Ovary (tissue), 9 donors: ENCODE results near the gene NHLH2. TPM values are rescaled to one million over a fixed set of nuclear protein-coding genes. Genes with fewer than 3 reads are reported as not detected.

Experiments used
- DNase-seq, 5 donors: peaks; one replicate each; pipeline ENCODE4 v3.0.0-alpha.2; 2019 to 2020
- H3K27ac ChIP-seq, 2 donors: fragments of 200-600 bp; one replicate each; pipeline versions ENCODE4 v1.5.1 to v1.8.0; 2019 to 2022
- H3K27me3 ChIP-seq: fragments of 200-600 bp; one replicate; pipeline ENCODE4 v1.8.0; 2022
- H3K36me3 ChIP-seq: fragments of 200-600 bp; sonication (generic); one replicate; pipeline ENCODE4 v1.5.1; 2019
- H3K4me1 ChIP-seq: one replicate; pipeline ENCODE4 v1.8.1; 2013; ENCODE audit warnings: mild to moderate bottlenecking, moderate library complexity; ENCODE audit not compliant: insufficient read depth
- H3K4me3 ChIP-seq: fragments of 200-600 bp; sonication (generic); one replicate; pipeline ENCODE4 v1.5.1; 2017
- H3K9me3 ChIP-seq, 2 donors: fragments of 200-600 bp in 1 of 2; sonication (generic) in 1 of 2; one replicate each; pipeline versions ENCODE4 v1.5.1 to v1.8.1; 2013 to 2019; ENCODE audit warnings: mild to moderate bottlenecking in 1 of 2, moderate library complexity in 1 of 2
- EP300 ChIP-seq: sonication (generic); formaldehyde crosslinking; IDR thresholded peaks from one replicate; pipeline ENCODE4 v1.6.1; 2017; ENCODE audit warnings: antibody characterized with exemption
- POLR2A ChIP-seq: fragments of 450-650 bp; IDR thresholded peaks from one replicate; pipeline ENCODE4 v1.6.1; 2017; ENCODE audit warnings: antibody characterized with exemption, mild to moderate bottlenecking, moderate library complexity
- WGBS, 3 donors: extraction: QIAGEN DNeasy Blood & Tissue Kit in 1 of 3; methylation state at CpG; one replicate each; pipeline versions ENCODE4 v1.1.5 to v1.1.7; 2013 to 2017; 5-methylcytosine and 5-hydroxymethylcytosine counted together
- intact Hi-C, 4 donors: fragments of 100-400 bp; cut with DNase I; formaldehyde crosslinking; loops; one replicate each; pipeline versions ENCODE4 v1.11.0 to v1.15.1; 2022 to 2023
- polyA plus RNA-seq, 2 donors: library from polyadenylated mRNA; stranded (reverse); fragments of 200-250 nt in 1 of 2; fragments of 350-450 nt in 1 of 2; fragmentation: Illumina TruSeq in 1 of 2; extraction: RNeasy Lipid Tissue Mini Kit (QIAGEN cat#74804) in 1 of 2; gene quantifications; one replicate each; pipeline ENCODE4 v1.2.3, GENCODE V29; 2013 to 2014
- total RNA-seq, 7 donors: library from RNA; depleted of rRNA in 2 of 7; stranded (reverse); fragments of >200 nt in 2 of 7; fragmentation: NEBNext Ultra II Directional in 3 of 7; extraction: Animal tissue kit (Norgen Biotek cat#: 25700) in 3 of 7; gene quantifications; one replicate each; pipeline versions ENCODE4 v1.1.0 to v1.2.4, GENCODE V29; 2016 to 2023
- TF ChIP-seq, protein P1 (sequence below), 3 donors: fragments of 450-650 bp in 2 of 3; fragments of 200-600 bp in 1 of 3; IDR thresholded peaks; one replicate each; pipeline versions ENCODE4 v1.5.1 to v1.8.0; 2016 to 2022; ENCODE audit warnings: antibody characterized with exemption in 3 of 3, mild to moderate bottlenecking in 1 of 3
- donor health status: DM: no; HTN: no; CAD: no; lungs with moderate emphysema.
- donor health status: DM: no; HTN: no; CAD: no.
- donor health status: Bipolar disorder and iron deficiency.
- donor health status: DM: yes; HTN: yes; CAD: no.
- donor health status: DM: no; HTN: no; CAD: no.
- donor health status: DM: yes; HTN: yes; CAD: no.

NHLH2 gene
- total and polyA plus RNA-seq, 9 donors, result not detected

DNA sequence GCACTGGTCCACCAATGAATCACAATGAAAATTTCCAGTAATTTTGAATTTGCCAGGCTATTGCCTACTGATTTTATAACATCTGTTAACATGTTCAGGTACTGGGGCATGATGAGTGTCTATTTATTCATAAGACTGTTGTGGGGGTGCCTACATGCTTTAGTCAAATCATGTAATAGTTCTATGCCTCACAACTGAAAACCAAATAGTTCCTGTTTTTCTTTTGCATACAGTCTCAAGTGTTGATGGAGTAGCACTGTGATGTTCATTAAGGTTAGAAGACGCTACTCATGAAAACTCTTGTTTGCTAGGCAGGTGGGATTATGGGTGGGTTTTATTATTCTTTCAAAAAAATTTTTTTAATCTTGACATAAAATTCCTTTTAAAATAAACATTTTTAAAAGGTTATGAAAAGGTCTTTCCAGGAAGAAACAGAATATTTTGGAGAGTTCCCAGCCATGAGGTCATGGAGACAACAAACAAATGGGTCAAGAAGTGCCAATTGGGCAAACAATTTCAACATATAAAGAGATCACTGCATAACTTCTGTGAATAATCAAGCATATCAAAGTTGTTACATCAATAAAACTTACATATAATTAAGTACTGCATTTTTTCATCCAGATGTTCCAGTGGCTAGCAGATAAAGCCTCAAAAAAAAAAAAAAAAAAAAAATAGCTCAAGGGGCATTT, 40.2 kb upstream of the NHLH2 start:
- DNase-seq, result no peak
- no peak for TF ChIP-seq EP300
- TF ChIP-seq, protein P1, sequence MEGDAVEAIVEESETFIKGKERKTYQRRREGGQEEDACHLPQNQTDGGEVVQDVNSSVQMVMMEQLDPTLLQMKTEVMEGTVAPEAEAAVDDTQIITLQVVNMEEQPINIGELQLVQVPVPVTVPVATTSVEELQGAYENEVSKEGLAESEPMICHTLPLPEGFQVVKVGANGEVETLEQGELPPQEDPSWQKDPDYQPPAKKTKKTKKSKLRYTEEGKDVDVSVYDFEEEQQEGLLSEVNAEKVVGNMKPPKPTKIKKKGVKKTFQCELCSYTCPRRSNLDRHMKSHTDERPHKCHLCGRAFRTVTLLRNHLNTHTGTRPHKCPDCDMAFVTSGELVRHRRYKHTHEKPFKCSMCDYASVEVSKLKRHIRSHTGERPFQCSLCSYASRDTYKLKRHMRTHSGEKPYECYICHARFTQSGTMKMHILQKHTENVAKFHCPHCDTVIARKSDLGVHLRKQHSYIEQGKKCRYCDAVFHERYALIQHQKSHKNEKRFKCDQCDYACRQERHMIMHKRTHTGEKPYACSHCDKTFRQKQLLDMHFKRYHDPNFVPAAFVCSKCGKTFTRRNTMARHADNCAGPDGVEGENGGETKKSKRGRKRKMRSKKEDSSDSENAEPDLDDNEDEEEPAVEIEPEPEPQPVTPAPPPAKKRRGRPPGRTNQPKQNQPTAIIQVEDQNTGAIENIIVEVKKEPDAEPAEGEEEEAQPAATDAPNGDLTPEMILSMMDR (IDR thresholded peaks at IDR 0.05), result no peak
- no peak for TF ChIP-seq POLR2A
- Histone ChIP-seq H3K36me3 (no peaks in the 10 kb centered on the region), H3K27me3 (no peaks in the 10 kb centered on the region), H3K9me3 (no peaks in the 10 kb centered on the region), H3K27ac (no peak overlapping the region), H3K4me1 (no peaks in the 10 kb centered on the region), H3K4me3 (no peak overlapping the region)
- 79 to 83% (median 82%) methylated on average over 1 of the region's 1 CpG for WGBS, 3 donors
- intact Hi-C loops, result no loop called here

DNA sequence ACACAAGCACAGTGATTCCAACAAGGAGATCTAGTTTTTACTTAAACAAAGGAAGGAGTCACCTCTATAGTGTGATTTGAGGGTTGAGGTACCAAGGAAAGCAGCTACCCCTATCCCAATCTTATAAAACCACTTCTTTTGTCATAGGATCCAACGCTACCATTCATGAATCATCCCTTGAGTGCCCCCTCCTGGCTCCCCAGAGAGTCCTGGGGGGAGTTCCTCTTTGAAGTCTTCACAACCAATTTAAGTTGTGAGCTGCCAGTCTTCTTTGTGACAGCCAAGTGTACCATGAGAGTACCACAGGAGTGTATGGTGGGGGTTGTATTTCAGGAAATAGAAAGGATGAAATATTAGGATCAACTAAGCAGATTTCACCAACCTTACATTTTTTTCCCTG, 39.1 kb upstream of the NHLH2 start:
- no peak for DNase-seq
- WGBS, 3 donors, result 80 to 93% (median 88%) methylated on average over 1 of the region's 1 CpG
- TF ChIP-seq, protein P1 (IDR thresholded peaks at IDR 0.05), result no peak
- TF ChIP-seq EP300, result no peak
- Histone ChIP-seq H3K4me1 (no peaks in the 10 kb centered on the region), H3K27me3 (no peaks in the 10 kb centered on the region), H3K9me3 (no peaks in the 10 kb centered on the region), H3K4me3 (no peak overlapping the region), H3K36me3 (no peaks in the 10 kb centered on the region), H3K27ac (no peak overlapping the region)
- intact Hi-C loops, result no loop called here

DNA sequence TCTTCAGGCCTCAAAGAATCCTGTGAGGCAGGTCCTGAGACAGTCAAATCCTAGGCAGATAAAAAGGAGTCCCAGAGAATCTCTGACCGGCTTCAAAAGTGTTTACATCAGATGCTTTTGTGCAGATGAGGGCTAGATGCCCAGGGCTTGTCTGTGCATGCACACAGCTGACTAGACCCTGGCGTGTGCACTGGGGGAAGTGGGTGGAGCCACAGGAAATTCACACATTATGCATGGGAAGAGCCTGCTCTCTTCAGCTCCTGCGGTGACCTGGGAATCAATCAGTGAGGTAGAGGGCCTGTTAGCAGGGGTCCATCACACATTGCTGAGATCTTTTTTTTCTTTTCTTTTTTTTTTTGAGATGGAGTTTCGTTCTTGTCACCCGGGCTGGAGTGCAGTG, 36.6 kb upstream of the NHLH2 start:
- H3K36me3 ChIP-seq, result no peaks in the 10 kb centered on the region
- H3K27me3 ChIP-seq, result no peaks in the 10 kb centered on the region
- no peak overlapping the region for H3K4me3 ChIP-seq
- no peak for DNase-seq
- H3K27ac ChIP-seq, result no peak overlapping the region
- no peaks in the 10 kb centered on the region for H3K9me3 ChIP-seq
- intact Hi-C loops, result no loop called here
- WGBS, 3 donors, result 33 to 42% (median 38%) methylated on average over 5 of the region's 5 CpGs
- TF ChIP-seq, protein P1 (IDR thresholded peaks at IDR 0.05), result no peak
- no peak for TF ChIP-seq EP300
- TF ChIP-seq POLR2A, result no peak
- H3K4me1 ChIP-seq, result no peaks in the 10 kb centered on the region

DNA sequence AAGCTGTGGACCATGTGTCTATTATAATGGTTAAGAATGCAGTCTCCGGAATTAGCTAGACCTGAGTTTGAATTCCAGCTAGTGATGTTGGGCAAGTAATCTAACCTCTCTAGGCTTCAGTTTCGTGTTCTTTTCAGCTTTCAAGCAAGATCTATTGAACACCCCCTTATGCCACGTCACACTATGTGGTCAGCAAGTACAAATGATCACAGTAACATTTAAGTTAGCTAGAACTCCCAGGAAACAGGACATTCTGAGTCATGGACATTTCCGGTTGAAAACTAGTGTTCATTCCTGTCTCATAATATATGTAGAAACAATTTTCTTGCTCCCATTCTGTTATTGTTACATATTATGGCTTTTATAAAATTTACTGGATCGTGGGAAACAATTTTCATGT, 34.0 kb upstream of the NHLH2 start:
- no peak overlapping the region for H3K27ac ChIP-seq
- intact Hi-C loops, result no loop called here
- H3K27me3 ChIP-seq, result no peaks in the 10 kb centered on the region
- DNase-seq, result no peak
- no peaks in the 10 kb centered on the region for H3K4me1 ChIP-seq
- no peak overlapping the region for H3K4me3 ChIP-seq
- 70 to 80% (median 78%) methylated on average over 5 of the region's 5 CpGs for WGBS, 3 donors
- H3K36me3 ChIP-seq, result no peaks in the 10 kb centered on the region
- H3K9me3 ChIP-seq, result no peaks in the 10 kb centered on the region
- TF ChIP-seq, protein P1 (IDR thresholded peaks at IDR 0.05), result no peak
- no peak for TF ChIP-seq EP300
- TF ChIP-seq POLR2A, result no peak
